HepG2 (cell line): ENCODE data around the gene NSUN6. TPM values are rescaled to one million over a fixed set of nuclear protein-coding genes. Genes with fewer than 3 reads are reported as not detected.
A peak's percentile ranks its signal among the peaks of the same experiment; 100 is the strongest.

Experiments used
- GATAD2A ChIP-seq: IDR thresholded peaks from 2 replicates; pipeline ENCODE4 v1.6.1; 2016
- HMG20B ChIP-seq: conservative IDR thresholded peaks from 2 replicates; pipeline ENCODE4 v1.6.1; 2016; ENCODE audit warnings: missing genetic modification reagents, missing compliant biosample characterization
- HNF4A ChIP-seq: sonication (generic); formaldehyde crosslinking; IDR thresholded peaks from 2 replicates; pipeline ENCODE4 v1.4.0; 2020; ENCODE audit warnings: missing genetic modification reagents
- KDM5A ChIP-seq: fragments of 200-600 bp; sonication (generic); IDR thresholded peaks from 2 replicates; pipeline ENCODE4 v1.7.0; 2018; ENCODE audit warnings: antibody characterized with exemption, mild to moderate bottlenecking, low read length, borderline replicate concordance
- MAFF ChIP-seq: IDR thresholded peaks from 2 replicates; pipeline ENCODE4 v1.6.1; 2011; ENCODE audit warnings: low read depth, low read length, improper control_type of control experiment
- MED1 ChIP-seq: sonication (generic); formaldehyde crosslinking; IDR thresholded peaks from 2 replicates; pipeline ENCODE4 v1.4.0; 2020; ENCODE audit warnings: missing genetic modification reagents
- MED8 ChIP-seq: sonication (generic); formaldehyde crosslinking; IDR thresholded peaks from 2 replicates; pipeline ENCODE4 v1.8.1; 2023; ENCODE audit warnings: mild to moderate bottlenecking, missing genetic modification reagents; ENCODE audit not compliant: insufficient replicate concordance
- POLR2AphosphoS2 ChIP-seq: IDR thresholded peaks from 2 replicates; pipeline ENCODE4 v1.6.1; 2011; ENCODE audit warnings: low read depth, low read length, improper control_type of control experiment
- POLR2AphosphoS5 ChIP-seq: IDR thresholded peaks from 2 replicates; pipeline ENCODE4 v1.6.1; 2012; ENCODE audit warnings: low read depth, low read length
- SMARCC2 ChIP-seq: fragments of 450-650 bp; IDR thresholded peaks from 2 replicates; pipeline ENCODE4 v1.6.1; 2017; ENCODE audit warnings: antibody characterized with exemption, mild to moderate bottlenecking
- ZNF335 ChIP-seq: sonication (generic); formaldehyde crosslinking; IDR thresholded peaks from 2 replicates; pipeline ENCODE4 v1.4.0; 2020; ENCODE audit warnings: missing genetic modification reagents
- ZNF501 ChIP-seq: sonication (generic); formaldehyde crosslinking; IDR thresholded peaks from 2 replicates; pipeline ENCODE4 v1.5.1; 2020; ENCODE audit warnings: mild to moderate bottlenecking, moderate library complexity, missing genetic modification reagents
- ZNF547 ChIP-seq: sonication (generic); formaldehyde crosslinking; IDR thresholded peaks from 2 replicates; pipeline ENCODE4 v1.5.1; 2020; ENCODE audit warnings: mild to moderate bottlenecking, missing genetic modification reagents
- ZNF569 ChIP-seq: sonication (generic); formaldehyde crosslinking; IDR thresholded peaks from 2 replicates; pipeline ENCODE4 v1.5.0; 2020; ENCODE audit warnings: mild to moderate bottlenecking, missing genetic modification reagents, moderate library complexity, borderline replicate concordance
- ZNF615 ChIP-seq: sonication (generic); formaldehyde crosslinking; IDR thresholded peaks from 2 replicates; pipeline ENCODE4 v1.5.0; 2020; ENCODE audit warnings: mild to moderate bottlenecking, missing genetic modification reagents, borderline replicate concordance
- ZNF724P ChIP-seq: sonication (generic); formaldehyde crosslinking; IDR thresholded peaks from 2 replicates; pipeline ENCODE4 v1.8.0; 2022; ENCODE audit warnings: missing genetic modification reagents, borderline replicate concordance
- ZNF850 ChIP-seq: sonication (generic); formaldehyde crosslinking; conservative IDR thresholded peaks from 2 replicates; pipeline ENCODE4 v1.9.0; 2021; ENCODE audit warnings: mild to moderate bottlenecking, missing genetic modification reagents
- polyA plus RNA-seq, 8 experiments: library from polyadenylated mRNA; depleted of rRNA in 3 of 8; stranded (reverse) in 7 of 8; unstranded in 1 of 8; fragments of >200 nt; fragmentation: Illumina TruSeq in 4 of 8; extraction: Trizol in 4 of 8; gene quantifications; 2 replicates each; pipeline versions ENCODE4 v1.2.1 to v1.2.3, GENCODE V29; 2011 to 2016; ENCODE audit warnings: low read depth in 4 of 8, missing spikeins in 1 of 8, mixed read lengths in 1 of 8; ENCODE audit not compliant: insufficient read depth in 1 of 8
- total RNA-seq, 5 experiments: library from RNA; depleted of rRNA; stranded (reverse); fragments of >200 nt; fragmentation: Illumina TruSeq; extraction: Trizol; gene quantifications; 2 replicates each; pipeline ENCODE4 v1.2.3, GENCODE V29; 2016; ENCODE audit warnings: low read depth in 1 of 5
- TF ChIP-seq, protein P1 (sequence below), 2 experiments: IDR thresholded peaks; 2 replicates each; pipeline ENCODE4 v1.6.1; 2011 to 2012; ENCODE audit warnings: low read length in 2 of 2, borderline replicate concordance in 1 of 2, low read depth in 1 of 2, mild to moderate bottlenecking in 1 of 2, moderate library complexity in 1 of 2
- TF ChIP-seq, protein P2 (sequence below): sonication (generic); formaldehyde crosslinking; IDR thresholded peaks from 2 replicates; pipeline ENCODE4 v1.4.0; 2020; ENCODE audit warnings: missing genetic modification reagents, borderline replicate concordance

Gene NSUN6
- total and polyA plus RNA-seq, 2 of the 13 experiments (the other 11 are each of a cell fraction or from before 2014, with no cell fraction given) = 17.2 to 19.3 TPM

DNA sequence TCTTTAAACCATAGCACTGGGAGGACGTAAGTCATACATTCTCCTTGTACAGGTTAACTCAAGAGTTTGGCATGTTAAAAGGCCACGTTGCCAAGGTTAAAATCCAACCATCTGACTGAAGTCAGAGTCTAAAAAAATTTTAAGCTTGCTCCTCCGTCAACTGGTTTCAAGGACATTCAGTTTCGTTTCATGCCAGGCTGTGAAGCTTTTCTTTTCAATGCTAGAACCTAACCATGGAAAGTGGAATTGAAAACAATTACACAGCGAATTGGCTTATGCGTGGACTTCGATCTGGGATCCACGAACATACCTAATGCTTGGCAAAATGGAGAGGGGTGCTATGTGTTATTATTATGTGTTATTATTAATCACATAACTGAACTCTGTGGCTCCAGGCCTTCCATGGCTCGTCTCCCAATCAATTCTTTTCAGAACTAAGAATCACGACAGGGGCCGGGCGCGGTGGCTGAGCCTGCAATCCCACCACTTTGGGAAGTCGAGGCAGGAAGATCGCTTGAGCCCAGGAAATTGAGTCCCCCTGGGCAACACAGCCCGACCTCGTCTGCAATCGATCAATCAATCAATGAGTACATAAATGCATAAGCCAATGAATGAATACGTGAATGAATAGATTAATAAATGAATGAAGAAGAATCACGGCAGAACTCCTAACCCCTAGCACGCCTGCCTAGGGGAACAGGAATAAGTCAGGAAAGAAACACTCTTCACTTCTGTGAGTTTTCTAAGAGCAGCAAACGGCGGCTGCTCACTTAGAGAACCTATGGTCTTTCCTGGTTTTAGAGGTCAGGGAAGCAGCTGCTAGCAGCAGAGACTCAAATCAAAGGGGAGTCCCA lies 7.1 kb upstream of the NSUN6 start (continued):
- TF ChIP-seq, protein P1, sequence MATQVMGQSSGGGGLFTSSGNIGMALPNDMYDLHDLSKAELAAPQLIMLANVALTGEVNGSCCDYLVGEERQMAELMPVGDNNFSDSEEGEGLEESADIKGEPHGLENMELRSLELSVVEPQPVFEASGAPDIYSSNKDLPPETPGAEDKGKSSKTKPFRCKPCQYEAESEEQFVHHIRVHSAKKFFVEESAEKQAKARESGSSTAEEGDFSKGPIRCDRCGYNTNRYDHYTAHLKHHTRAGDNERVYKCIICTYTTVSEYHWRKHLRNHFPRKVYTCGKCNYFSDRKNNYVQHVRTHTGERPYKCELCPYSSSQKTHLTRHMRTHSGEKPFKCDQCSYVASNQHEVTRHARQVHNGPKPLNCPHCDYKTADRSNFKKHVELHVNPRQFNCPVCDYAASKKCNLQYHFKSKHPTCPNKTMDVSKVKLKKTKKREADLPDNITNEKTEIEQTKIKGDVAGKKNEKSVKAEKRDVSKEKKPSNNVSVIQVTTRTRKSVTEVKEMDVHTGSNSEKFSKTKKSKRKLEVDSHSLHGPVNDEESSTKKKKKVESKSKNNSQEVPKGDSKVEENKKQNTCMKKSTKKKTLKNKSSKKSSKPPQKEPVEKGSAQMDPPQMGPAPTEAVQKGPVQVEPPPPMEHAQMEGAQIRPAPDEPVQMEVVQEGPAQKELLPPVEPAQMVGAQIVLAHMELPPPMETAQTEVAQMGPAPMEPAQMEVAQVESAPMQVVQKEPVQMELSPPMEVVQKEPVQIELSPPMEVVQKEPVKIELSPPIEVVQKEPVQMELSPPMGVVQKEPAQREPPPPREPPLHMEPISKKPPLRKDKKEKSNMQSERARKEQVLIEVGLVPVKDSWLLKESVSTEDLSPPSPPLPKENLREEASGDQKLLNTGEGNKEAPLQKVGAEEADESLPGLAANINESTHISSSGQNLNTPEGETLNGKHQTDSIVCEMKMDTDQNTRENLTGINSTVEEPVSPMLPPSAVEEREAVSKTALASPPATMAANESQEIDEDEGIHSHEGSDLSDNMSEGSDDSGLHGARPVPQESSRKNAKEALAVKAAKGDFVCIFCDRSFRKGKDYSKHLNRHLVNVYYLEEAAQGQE (IDR thresholded peaks at IDR 0.05; ENCODE audit: borderline replicate concordance in 1 of 2, low read depth in 1 of 2, low read length in 2 of 2) = 0 out of 4 replicates have a peak, but pooled peaks of 1 of the 2 experiments have one; percentile 33
- TF ChIP-seq SMARCC2 (no peak), HMG20B (CRISPR knock-in tag) (0 out of 2 replicates have a peak, but pooled peaks have one; percentile 10), MED8 (CRISPR knock-in tag) (peak; percentile 40), MAFF (no peak), GATAD2A (CRISPR knock-in tag) (peak; percentile 31; the same call in 1 of the 2 replicates), KDM5A (peak; percentile 23; the same call in 1 of the 2 replicates), ZNF569 (CRISPR knock-in tag) (no peak), ZNF547 (CRISPR knock-in tag) (no peak), ZNF335 (CRISPR knock-in tag) (0 out of 2 replicates have a peak, but pooled peaks have one; percentile 0), POLR2AphosphoS2 (0 out of 2 replicates have a peak, but pooled peaks have one; percentile 33), POLR2AphosphoS5 (peak; percentile 54), ZNF724P (CRISPR knock-in tag) (peak; percentile 24; the same call in 1 of the 2 replicates), ZNF501 (peak; percentile 57), MED1 (CRISPR knock-in tag) (peak; percentile 34; the same call in 1 of the 2 replicates), HNF4A (CRISPR knock-in tag) (peak; percentile 52), ZNF850 (CRISPR knock-in tag) (no peak), ZNF615 (CRISPR knock-in tag) (0 out of 2 replicates have a peak, but pooled peaks have one; percentile 80)
- TF ChIP-seq, protein P2, sequence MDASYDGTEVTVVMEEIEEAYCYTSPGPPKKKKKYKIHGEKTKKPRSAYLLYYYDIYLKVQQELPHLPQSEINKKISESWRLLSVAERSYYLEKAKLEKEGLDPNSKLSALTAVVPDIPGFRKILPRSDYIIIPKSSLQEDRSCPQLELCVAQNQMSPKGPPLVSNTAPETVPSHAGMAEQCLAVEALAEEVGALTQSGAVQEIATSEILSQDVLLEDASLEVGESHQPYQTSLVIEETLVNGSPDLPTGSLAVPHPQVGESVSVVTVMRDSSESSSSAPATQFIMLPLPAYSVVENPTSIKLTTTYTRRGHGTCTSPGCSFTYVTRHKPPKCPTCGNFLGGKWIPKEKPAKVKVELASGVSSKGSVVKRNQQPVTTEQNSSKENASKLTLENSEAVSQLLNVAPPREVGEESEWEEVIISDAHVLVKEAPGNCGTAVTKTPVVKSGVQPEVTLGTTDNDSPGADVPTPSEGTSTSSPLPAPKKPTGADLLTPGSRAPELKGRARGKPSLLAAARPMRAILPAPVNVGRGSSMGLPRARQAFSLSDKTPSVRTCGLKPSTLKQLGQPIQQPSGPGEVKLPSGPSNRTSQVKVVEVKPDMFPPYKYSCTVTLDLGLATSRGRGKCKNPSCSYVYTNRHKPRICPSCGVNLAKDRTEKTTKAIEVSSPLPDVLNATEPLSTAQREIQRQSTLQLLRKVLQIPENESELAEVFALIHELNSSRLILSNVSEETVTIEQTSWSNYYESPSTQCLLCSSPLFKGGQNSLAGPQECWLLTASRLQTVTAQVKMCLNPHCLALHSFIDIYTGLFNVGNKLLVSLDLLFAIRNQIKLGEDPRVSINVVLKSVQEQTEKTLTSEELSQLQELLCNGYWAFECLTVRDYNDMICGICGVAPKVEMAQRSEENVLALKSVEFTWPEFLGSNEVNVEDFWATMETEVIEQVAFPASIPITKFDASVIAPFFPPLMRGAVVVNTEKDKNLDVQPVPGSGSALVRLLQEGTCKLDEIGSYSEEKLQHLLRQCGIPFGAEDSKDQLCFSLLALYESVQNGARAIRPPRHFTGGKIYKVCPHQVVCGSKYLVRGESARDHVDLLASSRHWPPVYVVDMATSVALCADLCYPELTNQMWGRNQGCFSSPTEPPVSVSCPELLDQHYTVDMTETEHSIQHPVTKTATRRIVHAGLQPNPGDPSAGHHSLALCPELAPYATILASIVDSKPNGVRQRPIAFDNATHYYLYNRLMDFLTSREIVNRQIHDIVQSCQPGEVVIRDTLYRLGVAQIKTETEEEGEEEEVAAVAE (CRISPR knock-in tag) = peak; percentile 2; the same call in 1 of the 2 replicates
